Measurements from ENCODE around the gene CLIP4.
A peak's percentile ranks its signal among the peaks of the same experiment; 100 is the strongest.

The CLIP4 gene

GRCh38 chr2:29182920-29183319 is 67.7 kb downstream of the CLIP4 start:
- TF ChIP-seq, protein P1, sequence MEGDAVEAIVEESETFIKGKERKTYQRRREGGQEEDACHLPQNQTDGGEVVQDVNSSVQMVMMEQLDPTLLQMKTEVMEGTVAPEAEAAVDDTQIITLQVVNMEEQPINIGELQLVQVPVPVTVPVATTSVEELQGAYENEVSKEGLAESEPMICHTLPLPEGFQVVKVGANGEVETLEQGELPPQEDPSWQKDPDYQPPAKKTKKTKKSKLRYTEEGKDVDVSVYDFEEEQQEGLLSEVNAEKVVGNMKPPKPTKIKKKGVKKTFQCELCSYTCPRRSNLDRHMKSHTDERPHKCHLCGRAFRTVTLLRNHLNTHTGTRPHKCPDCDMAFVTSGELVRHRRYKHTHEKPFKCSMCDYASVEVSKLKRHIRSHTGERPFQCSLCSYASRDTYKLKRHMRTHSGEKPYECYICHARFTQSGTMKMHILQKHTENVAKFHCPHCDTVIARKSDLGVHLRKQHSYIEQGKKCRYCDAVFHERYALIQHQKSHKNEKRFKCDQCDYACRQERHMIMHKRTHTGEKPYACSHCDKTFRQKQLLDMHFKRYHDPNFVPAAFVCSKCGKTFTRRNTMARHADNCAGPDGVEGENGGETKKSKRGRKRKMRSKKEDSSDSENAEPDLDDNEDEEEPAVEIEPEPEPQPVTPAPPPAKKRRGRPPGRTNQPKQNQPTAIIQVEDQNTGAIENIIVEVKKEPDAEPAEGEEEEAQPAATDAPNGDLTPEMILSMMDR (IDR thresholded peaks at IDR 0.05; ENCODE audit: insufficient read depth, low read length, missing control alignments): no peak
- ChIA-PET CTCF (interaction anchor here (1.6 kb wide), 1 partner anchor 36 kb away, joined by 5 read pairs; no protein-coding TSS in a partner anchor), POLR2A (no interaction called here)
- no peak overlapping the region for H3K4me3 ChIP-seq (ENCODE audit: low read depth, low read length)
- no peak for DNase-seq (ENCODE audit: low read depth, low spot score)

DNA sequence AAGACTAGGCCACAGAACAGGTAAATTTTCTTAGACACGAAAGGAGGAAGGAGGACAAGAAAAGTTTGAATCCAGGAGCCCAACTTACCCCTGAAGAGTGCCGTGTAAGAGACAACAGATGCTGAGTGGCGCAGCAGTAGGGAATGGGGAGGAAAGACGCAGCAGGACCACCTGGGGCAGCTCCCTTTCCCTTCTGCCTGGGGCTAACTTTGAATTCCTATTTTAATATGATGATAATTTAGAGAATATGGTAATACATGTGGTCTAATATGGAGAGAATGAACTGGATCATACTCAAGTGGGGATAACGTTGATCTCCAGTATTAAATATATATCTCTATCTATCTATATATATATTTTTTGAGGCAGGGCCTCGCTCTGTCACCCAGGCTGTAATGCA is 69.3 kb downstream of the CLIP4 start:
- DNase-seq (ENCODE audit: low read depth, low spot score): no peak
- ChIA-PET CTCF (interaction anchor here (0.8 kb wide), 1 partner anchor 9 kb away, joined by 3 read pairs; no protein-coding TSS in a partner anchor), POLR2A (no interaction called here)
- TF ChIP-seq, protein P1 (IDR thresholded peaks at IDR 0.05; ENCODE audit: insufficient read depth, low read length, missing control alignments): no peak
- H3K4me3 ChIP-seq (ENCODE audit: low read depth, low read length): no peak overlapping the region

DNA sequence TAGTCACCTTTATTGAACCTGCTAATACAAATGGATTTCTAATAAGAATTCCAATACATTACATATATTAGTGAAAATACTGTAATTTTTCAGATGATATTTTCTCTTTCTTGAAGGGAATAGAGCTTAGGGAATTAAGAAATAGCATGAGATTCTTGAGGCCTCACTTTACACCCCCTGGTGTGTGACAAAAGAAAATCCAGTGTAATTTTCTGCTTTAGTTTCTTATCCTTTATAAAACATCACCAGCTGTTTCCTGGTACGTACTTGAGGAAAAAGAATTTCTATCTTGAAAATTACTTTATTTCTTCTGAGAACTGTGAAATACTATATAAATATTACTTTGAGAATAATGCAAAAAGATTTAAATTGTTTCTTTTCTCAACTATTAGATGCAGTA is 71.6 kb downstream of the CLIP4 start:
- CTCF ChIA-PET: interaction anchor here (1.0 to 1.4 kb wide), 5 partner anchors 8 to 228 kb away, joined by 3 to 6 read pairs (median 4); no protein-coding TSS in a partner anchor
- no peak overlapping the region for H3K4me3 ChIP-seq (ENCODE audit: low read depth, low read length)
- POLR2A ChIA-PET: interaction anchor here (0.7 kb wide), 1 partner anchor 1069 kb away, joined by 3 read pairs; no protein-coding TSS in a partner anchor
- DNase-seq (ENCODE audit: low read depth, low spot score): no peak
- TF ChIP-seq, protein P1 (IDR thresholded peaks at IDR 0.05; ENCODE audit: insufficient read depth, low read length, missing control alignments): no peak

DNA sequence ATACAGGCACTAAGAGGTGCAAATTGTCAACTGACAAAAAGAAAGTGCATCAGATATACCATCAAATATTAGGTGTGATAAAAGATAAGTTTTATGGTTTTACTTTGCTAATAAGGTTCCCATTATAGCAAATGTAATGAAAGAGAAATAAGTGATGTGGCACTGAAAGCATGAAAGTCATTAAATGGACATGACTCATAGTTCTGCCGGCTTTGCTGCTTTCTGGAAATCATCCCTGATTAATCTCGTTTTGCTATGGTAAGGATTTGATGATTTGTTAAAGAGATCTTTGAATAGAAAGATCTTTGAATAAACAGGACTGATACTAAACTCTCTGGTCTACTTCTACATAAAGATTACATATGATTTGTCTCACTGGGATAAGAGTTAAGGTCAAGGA is 72.7 kb downstream of the CLIP4 start:
- ChIA-PET POLR2A (no interaction called here), CTCF (no interaction called here)
- no peak overlapping the region for H3K4me3 ChIP-seq (ENCODE audit: low read depth, low read length)
- peak; percentile 42 for DNase-seq (ENCODE audit: low read depth, low spot score)
- TF ChIP-seq, protein P1 (IDR thresholded peaks at IDR 0.05; ENCODE audit: insufficient read depth, low read length, missing control alignments): no peak

GRCh38 chr2:29189052-29189451 is 73.8 kb downstream of the CLIP4 start:
- no peak for DNase-seq (ENCODE audit: low read depth, low spot score)
- ChIA-PET POLR2A (no interaction called here), CTCF (no interaction called here)
- H3K4me3 ChIP-seq (ENCODE audit: low read depth, low read length): no peak overlapping the region
- TF ChIP-seq, protein P1 (IDR thresholded peaks at IDR 0.05; ENCODE audit: insufficient read depth, low read length, missing control alignments): no peak

GRCh38 chr2:29191817-29192216 is 76.6 kb downstream of the CLIP4 start:
- DNase-seq (ENCODE audit: low read depth, low spot score): no peak
- TF ChIP-seq, protein P1 (IDR thresholded peaks at IDR 0.05; ENCODE audit: insufficient read depth, low read length, missing control alignments): no peak
- ChIA-PET CTCF (interaction anchor here (1.0 kb wide), 1 partner anchor 233 kb away, joined by 5 read pairs; no protein-coding TSS in a partner anchor), POLR2A (no interaction called here)
- no peak overlapping the region for H3K4me3 ChIP-seq (ENCODE audit: low read depth, low read length)

All from AG04449 (cell line).